Caco-2 (cell line): ENCODE measurements around the gene CDK2AP2. TPM values are rescaled to one million over a fixed set of nuclear protein-coding genes. Genes with fewer than 3 reads are reported as not detected.

Experiments
- BruUV-seq: library from RNA; stranded (reverse); fragments of 400-500 nt; replicated peaks from 2 replicates; lab custom pipeline; 2021; lab: Mats Ljungman, UMichigan
- CTCF ChIA-PET: fragments of 300-600 bp; sonication (Branson Sonifier 250); formaldehyde crosslinking; loops from one replicate; lab custom pipeline; 2022; ENCODE audit warnings: antibody characterized with exemption; lab: Charles Lee
- POLR2A ChIA-PET: fragments of 300-600 bp; sonication (Branson Sonifier 250); formaldehyde crosslinking; loops from one replicate; lab custom pipeline; 2022; ENCODE audit warnings: antibody characterized with exemption; lab: Charles Lee
- DNase-seq, 2 experiments: peaks; one replicate each; pipeline versions ENCODE4 v3.0.0 to v3.0.0-alpha.2; 2020 to 2022
- H3K27me3 ChIP-seq: replicated peaks from 2 replicates; pipeline ENCODE4 v1.6.0; 2011; ENCODE audit warnings: low read length; ENCODE audit not compliant: control insufficient read depth, insufficient read depth
- H3K36me3 ChIP-seq: 2 replicates; pipeline ENCODE4 v1.5.1; 2011; ENCODE audit warnings: low read length; ENCODE audit not compliant: control insufficient read depth, insufficient read depth
- H3K4me1 ChIP-seq: fragments of 250-450 bp; sonication (Bioruptor Pico); 2 replicates; pipeline ENCODE4 v1.5.1; 2020; ENCODE audit warnings: mild to moderate bottlenecking
- H3K4me3 ChIP-seq: 2 replicates; pipeline ENCODE4 v1.5.1; 2011; ENCODE audit warnings: low read depth, mild to moderate bottlenecking, control low read depth, low read length
- H3K9me3 ChIP-seq: fragments of 250-450 bp; sonication (Bioruptor Pico); 2 replicates; pipeline ENCODE4 v1.5.1; 2020; ENCODE audit warnings: mild to moderate bottlenecking, moderate library complexity
- H3K27ac Mint-ChIP-seq: one replicate; pipeline ENCODE4 v1.8.0; 2022; ENCODE audit warnings: mixed read lengths; ENCODE audit not compliant: unreplicated experiment
- H3K27me3 Mint-ChIP-seq: one replicate; pipeline ENCODE4 v1.8.0; 2022; ENCODE audit warnings: mixed read lengths; ENCODE audit not compliant: insufficient read depth, unreplicated experiment
- H3K36me3 Mint-ChIP-seq: one replicate; pipeline ENCODE4 v1.8.0; 2022; ENCODE audit warnings: mild to moderate bottlenecking, mixed read lengths; ENCODE audit not compliant: insufficient read depth, unreplicated experiment
- H3K4me1 Mint-ChIP-seq: one replicate; pipeline ENCODE4 v1.8.0; 2022; ENCODE audit warnings: low read depth, mixed read lengths; ENCODE audit not compliant: unreplicated experiment
- H3K4me3 Mint-ChIP-seq: one replicate; pipeline ENCODE4 v1.8.0; 2022; ENCODE audit warnings: mild to moderate bottlenecking, moderate library complexity, mixed read lengths; ENCODE audit not compliant: unreplicated experiment
- H3K9me3 Mint-ChIP-seq: one replicate; pipeline ENCODE4 v1.8.0; 2022; ENCODE audit warnings: mixed read lengths; ENCODE audit not compliant: unreplicated experiment
- CTCF ChIP-seq, 2 experiments: fragments of 200-600 bp in 1 of 2; IDR thresholded peaks; 1 replicate in 1 of 2; 2 replicates in 1 of 2; pipeline versions ENCODE4 v1.5.1 to v1.8.0; 2011 to 2022; ENCODE audit warnings: antibody characterized with exemption in 1 of 2, control low read depth in 1 of 2, inconsistent platforms in 1 of 2, low read depth in 1 of 2, low read length in 1 of 2, mild to moderate bottlenecking in 1 of 2, moderate library complexity in 1 of 2; ENCODE audit not compliant: insufficient read depth in 1 of 2, severe bottlenecking in 1 of 2, unreplicated experiment in 1 of 2
- intact Hi-C: fragments of 100-400 bp; cut with micrococcal nuclease; formaldehyde crosslinking; loops from one replicate; pipeline ENCODE4 v1.10.0; 2022; ENCODE audit not compliant: unreplicated experiment
- total RNA-seq: library from RNA; stranded (reverse); gene quantifications from 2 replicates; pipeline ENCODE4 v1.2.3, GENCODE V29; 2022

Gene CDK2AP2
- total RNA-seq, 1 experiment from 2014 or later, result 99.4 TPM

DNA sequence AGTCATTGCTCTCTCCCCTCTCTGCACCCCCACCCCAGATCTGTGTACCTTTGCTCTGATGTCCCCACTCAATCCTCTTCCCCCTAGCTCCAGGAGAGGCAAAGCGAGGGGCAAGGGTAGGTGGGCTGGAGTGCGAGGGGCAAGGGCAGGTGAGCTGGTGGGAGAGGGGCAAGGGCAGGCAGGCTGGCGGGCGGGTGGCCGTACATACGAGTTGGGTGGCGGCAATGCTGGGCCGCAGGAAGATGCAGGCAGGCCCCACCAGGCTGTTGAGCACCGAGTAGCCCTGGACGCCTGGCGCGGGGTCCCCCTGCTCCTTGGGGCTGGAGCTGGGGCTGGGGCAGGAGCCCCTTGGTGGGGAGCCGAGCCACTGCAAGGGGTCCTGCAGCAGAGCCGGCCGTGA, 14.4 kb upstream of the CDK2AP2 start:
- ChIA-PET POLR2A (no interaction called here), CTCF (interaction anchor here (0.6 kb wide), 1 partner anchor 1040 kb away, joined by 3 read pairs; no protein-coding TSS in a partner anchor)
- DNase-seq, result no peak
- no peak overlapping the region for H3K4me3 Mint-ChIP-seq
- BruUV-seq, result no TSS peak
- H3K9me3 Mint-ChIP-seq, result peaks cover 8% of the 10 kb centered on the region
- H3K4me1 Mint-ChIP-seq, result no peaks in the 10 kb centered on the region
- no peaks in the 10 kb centered on the region for H3K27me3 ChIP-seq
- no peaks in the 10 kb centered on the region for H3K36me3 ChIP-seq
- TF ChIP-seq CTCF (IDR thresholded peaks at IDR 0.05; ENCODE audit: insufficient read depth in 1 of 2, low read depth in 1 of 2, low read length in 1 of 2, severe bottlenecking in 1 of 2, unreplicated experiment in 1 of 2), result no peak
- H3K27me3 Mint-ChIP-seq, result no peaks in the 10 kb centered on the region
- H3K36me3 Mint-ChIP-seq, result no peaks in the 10 kb centered on the region
- H3K4me3 ChIP-seq, result no peak overlapping the region
- H3K9me3 ChIP-seq, result no peaks in the 10 kb centered on the region
- H3K27ac Mint-ChIP-seq, result no peak overlapping the region
- H3K4me1 ChIP-seq, result no peaks in the 10 kb centered on the region
- intact Hi-C loops, result no loop called here

- intact Hi-C loops, result no loop called here
- BruUV-seq, result no TSS peak
- Histone ChIP-seq H3K36me3 (no peaks in the 10 kb centered on the region), H3K27me3 (no peaks in the 10 kb centered on the region), H3K9me3 (no peaks in the 10 kb centered on the region), H3K4me1 (no peaks in the 10 kb centered on the region), H3K4me3 (no peak overlapping the region)
- no peak overlapping the region for H3K27ac Mint-ChIP-seq
- H3K4me1 Mint-ChIP-seq, result no peaks in the 10 kb centered on the region
- ChIA-PET POLR2A (no interaction called here), CTCF (no interaction called here)
- H3K4me3 Mint-ChIP-seq, result no peak overlapping the region
- H3K27me3 Mint-ChIP-seq, result no peaks in the 10 kb centered on the region
- peaks cover 3% of the 10 kb centered on the region for H3K9me3 Mint-ChIP-seq
- TF ChIP-seq CTCF (IDR thresholded peaks at IDR 0.05; ENCODE audit: insufficient read depth in 1 of 2, low read depth in 1 of 2, low read length in 1 of 2, severe bottlenecking in 1 of 2, unreplicated experiment in 1 of 2), result no peak
- DNase-seq, result no peak
- H3K36me3 Mint-ChIP-seq, result no peaks in the 10 kb centered on the region
Observed at GRCh38 chr11:67521924-67522323, 14.0 kb upstream of the CDK2AP2 start.

GRCh38 chr11:67520856-67521824, 13.2 kb upstream of the CDK2AP2 start:
- TF ChIP-seq CTCF (IDR thresholded peaks at IDR 0.05; ENCODE audit: insufficient read depth in 1 of 2, low read depth in 1 of 2, low read length in 1 of 2, severe bottlenecking in 1 of 2, unreplicated experiment in 1 of 2), result no peak
- Histone ChIP-seq H3K4me3 (no peak overlapping the region), H3K27me3 (no peaks in the 10 kb centered on the region), H3K4me1 (no peaks in the 10 kb centered on the region), H3K36me3 (no peaks in the 10 kb centered on the region), H3K9me3 (no peaks in the 10 kb centered on the region)
- no TSS peak for BruUV-seq
- H3K27me3 Mint-ChIP-seq, result no peaks in the 10 kb centered on the region
- H3K4me1 Mint-ChIP-seq, result no peaks in the 10 kb centered on the region
- no peak overlapping the region for H3K27ac Mint-ChIP-seq
- ChIA-PET CTCF (no interaction called here), POLR2A (no interaction called here)
- DNase-seq, result no peak
- H3K36me3 Mint-ChIP-seq, result no peaks in the 10 kb centered on the region
- H3K9me3 Mint-ChIP-seq, result no peaks in the 10 kb centered on the region
- intact Hi-C loops, result no loop called here
- H3K4me3 Mint-ChIP-seq, result no peak overlapping the region
